ENCODE results near the gene ZNF195.
"Not testable (repeated sequence)": the region's sequence is repeated elsewhere in the genome, so short reads cannot be mapped to it uniquely, and the experiment has no call there.

ZNF195 gene

DNA sequence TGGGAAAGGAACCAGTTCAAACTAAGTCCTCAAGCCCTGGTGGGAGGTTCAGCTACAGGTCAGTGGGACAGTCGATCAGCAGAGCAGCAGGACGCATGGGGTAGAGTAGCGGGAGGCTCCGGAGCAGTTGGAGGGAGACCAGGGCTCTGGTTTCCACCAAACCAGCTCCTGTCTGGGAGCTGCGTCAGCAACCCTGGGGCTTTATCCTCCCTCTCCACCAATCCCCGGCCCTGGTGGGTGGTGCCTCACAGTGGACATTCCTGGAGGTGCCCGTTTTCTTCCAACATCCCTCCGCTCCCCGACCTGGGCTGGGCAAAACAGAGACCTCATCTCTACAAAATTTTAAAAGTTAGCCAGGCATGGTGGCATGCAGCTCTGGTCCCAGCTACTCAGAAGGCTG is 32.4 kb downstream of the ZNF195 start:
- DNase-seq = no peak

DNA sequence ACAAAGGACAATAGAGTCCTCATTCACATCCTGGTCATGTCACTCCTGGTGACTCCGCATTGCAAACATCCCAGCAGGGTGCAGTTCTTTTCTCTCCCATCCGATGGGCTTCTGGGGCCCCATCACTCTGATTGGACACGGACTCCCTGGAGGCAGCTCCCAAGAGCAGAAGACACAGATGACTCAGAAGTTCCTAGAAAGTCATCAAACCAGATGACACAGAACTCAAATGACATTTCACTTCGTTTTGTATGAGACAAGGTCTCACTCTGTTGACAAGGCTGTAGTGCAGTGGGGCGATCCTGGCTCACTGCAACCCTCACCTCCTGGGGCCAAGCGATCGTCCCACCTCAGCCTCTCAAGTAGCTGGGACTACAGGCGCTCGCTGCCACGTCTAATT is 33.2 kb downstream of the ZNF195 start:
- no peak for DNase-seq

DNA sequence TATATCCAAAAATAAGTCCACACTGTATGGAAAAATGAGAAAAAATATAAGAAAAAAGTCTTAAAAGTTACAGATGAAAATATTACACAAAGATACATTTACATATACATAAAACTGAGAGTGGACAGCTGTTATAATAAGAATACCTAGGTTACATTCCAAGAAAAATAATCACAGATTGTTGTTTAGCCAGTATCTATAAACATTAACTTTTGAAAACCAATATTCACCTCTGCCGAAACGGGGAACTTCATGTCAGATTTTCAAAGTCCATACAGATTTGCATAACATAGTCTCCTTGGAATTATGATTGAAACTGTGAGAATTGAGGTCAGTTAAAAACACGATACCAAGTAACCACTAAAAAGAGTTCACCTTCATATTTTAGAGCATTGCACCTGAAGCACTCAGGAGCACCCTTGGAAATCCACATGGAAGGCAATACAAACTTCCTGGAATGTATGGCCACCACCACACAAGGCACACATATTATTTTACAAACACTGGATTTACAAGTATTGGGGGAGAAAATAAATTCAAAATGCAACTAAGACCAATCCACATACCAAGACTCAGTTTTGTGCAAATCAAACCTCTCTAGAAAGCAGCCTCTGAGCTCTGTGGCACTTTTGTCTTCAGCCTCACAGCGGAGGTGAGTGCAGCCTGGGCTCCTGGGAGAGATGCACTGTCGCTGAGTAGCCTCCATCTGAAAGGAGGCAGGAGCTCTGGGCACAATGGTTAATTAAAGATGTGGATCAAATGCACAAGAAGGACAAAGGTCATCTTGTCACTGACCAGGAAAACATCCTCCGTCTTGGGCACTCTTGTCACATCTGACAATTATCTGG is 34.4 kb downstream of the ZNF195 start:
- no peak for DNase-seq

DNA sequence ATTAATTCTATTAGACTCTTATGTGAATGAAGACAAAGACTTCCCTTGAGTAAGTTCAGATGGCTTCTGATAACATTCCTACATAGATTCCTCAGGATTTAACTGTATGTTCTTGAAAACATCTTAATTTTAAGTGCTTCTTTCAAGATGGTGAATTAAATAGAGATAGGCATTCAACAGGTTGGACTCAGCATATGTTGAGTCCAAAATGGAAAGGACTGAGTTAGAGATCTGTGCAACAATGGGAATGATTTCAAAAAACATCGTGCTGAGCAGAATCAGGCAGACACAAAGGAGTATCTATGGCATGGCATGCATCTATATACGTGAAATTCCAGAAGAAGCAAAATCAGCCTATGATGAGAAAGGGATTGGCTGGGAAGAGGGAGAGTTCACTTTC is 36.2 kb downstream of the ZNF195 start:
- DNase-seq = no peak

DNA sequence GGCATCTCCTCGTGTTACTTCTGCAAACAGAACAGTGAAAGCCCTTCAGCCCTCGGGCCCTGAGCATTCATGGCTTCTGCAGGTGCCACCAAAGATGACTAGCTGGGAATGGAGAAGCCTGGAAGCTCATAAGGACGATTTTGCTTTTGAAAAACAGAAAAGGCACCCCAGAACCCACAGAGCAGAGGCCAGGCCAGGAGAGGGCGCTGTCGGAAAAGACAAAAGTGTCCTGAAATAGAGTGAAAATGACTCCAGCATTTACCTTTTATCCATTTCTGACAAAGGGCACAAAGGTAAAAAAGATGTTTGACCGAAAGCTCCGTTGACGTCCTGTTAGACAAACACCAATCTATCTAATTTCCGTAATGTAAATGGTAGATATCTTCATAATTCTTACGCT is 37.6 kb downstream of the ZNF195 start:
- peak in 1 of 2 experiments; percentile 14 for DNase-seq

DNA sequence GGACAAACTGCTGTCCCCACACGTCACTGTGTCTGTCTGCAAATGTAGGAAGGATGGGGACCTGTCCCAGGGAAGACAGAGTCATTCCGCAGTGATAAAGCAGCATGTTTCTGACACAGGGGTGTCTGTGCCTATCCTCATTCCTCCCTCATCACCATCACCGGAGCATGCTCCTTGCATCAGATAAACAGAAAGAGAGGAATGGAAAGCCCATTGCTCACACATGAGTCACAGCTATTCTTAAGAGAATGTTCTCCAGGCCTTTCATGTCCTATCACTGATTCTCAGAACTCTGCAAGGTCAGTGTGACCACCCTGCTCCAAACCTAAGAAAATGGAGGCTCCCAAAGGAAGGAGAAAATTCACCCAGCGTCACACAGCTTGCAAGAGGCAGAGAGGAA is 38.9 kb downstream of the ZNF195 start:
- no peak for DNase-seq

DNA sequence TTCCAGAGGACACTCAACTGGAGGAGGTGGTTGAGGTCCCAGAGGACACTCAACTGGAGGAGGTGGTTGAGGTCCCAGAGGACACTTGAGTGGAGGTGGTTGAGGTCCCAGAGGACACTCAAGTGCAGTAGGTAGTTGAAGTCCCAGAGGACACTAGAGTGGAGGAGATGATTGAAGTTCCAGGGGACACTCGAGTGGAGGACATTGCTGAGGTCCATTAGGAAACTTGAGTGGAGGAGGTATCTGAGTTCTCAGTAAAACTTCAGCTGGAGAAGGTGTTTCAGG is 39.7 kb downstream of the ZNF195 start:
- DNase-seq = no peak

DNA sequence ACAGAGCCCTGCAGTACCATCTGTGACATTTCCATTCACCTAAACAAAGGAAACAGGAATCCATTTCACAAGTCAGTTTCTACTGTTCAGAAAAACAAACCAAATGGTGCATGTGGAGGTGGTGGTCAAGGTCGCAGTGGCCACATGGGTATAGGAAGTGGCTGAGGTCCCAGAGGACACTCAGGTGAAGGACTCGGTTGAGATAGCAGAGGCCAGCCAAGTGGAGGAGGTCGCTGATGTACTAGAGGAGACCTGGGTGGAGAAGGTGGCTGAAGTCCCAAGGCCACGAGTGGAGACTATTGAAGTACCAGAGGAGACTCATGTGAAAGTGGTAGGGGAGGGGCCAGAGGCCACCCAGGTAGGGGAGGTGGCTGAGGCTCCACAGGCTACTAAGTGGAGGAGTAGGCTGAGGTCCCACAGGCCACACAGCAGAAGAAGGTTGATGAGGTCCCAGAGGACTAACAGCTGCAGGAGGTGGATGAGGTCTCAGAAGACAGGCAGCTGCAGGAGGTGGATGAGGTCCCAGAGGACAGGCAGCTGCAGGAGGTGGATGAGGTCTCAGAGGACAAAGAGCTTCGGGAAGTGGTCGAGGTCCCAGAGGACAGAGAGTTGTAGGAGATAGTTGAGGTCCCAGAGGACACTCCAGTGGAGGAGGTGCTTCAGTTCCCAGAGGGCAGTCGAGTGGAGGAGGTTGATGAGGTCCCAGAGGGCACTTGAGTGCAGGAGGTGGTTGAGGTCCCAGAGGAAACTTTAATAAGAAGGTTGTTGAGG is 40.2 kb downstream of the ZNF195 start:
- DNase-seq = no peak

DNA sequence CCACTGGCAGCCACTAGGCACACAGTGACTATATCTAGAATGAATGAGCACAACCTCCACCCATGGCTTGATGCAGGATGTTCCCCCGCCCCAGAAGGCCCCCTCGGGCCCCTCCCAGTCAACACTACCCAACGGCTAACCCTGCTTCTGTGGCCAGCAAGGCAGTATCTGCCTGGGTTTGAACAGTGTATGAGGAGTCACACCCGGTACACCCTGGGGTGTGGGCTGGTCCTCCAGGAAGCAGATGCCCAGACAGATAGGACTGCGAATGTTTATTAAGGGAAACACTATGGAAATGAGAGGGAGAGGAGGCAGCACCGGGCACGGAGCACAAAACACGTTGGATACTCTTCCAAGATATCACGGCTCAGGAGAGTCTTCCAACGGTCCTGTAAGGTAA is 42.5 kb downstream of the ZNF195 start:
- DNase-seq = not testable (repeated sequence)

DNA sequence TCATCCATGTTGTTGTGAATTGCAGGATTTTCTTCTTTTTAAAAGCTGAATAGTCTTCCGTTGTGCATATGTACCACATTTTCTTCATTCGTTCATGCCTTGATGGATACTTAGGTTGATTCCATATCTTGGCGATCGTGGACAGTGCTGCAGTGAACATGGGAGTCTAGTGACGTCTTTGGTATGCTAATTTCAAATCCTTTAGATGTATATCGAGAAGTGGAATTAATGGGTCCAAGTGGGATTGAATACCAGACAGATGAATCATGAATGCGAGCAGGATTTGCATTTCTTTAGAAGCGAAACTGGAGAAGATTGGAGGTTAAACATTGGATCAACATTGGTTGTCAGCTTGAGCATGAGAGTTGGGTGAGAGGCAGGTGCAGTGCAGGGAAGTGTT is 45.8 kb downstream of the ZNF195 start:
- not testable (repeated sequence) for DNase-seq

DNA sequence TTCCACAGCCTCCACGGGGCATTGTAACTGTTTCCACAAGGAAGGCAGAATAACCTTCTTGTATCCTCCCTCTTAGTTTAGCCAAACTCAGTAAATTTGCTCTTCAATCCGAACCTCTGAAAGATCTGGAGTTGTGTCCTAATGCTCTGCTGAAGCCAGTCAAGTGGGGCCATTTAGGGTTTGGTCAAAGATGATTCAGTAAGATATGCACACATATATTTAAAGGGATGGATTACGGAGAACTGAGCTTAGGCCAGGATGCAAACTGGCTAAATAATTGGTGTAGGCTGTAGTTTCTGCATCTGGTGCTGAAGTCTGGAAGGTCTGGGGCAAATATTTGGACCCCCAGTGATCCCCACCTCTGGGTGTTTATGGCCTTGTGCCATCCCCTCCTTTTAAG is 47.9 kb downstream of the ZNF195 start:
- DNase-seq = not testable (repeated sequence)

DNA sequence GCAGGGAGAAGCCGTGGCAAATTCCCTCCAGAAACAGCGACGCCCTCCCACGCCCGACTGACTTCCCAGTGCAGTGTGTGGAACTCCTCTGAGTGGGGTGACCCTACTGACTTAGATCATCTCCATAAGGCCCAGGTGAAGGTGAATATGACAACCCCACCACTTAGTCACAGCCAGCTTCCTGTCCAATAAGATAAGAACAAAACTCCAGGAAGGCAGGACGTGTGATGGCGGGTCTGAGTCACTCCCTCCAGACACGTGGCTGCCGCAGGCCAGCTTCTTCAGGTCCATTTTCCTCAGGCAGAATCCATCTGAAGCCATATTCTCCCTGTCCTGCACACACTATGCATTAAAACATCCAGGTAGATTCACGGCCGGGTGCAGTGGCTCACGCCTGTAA is 48.9 kb downstream of the ZNF195 start:
- not testable (repeated sequence) for DNase-seq

DNA sequence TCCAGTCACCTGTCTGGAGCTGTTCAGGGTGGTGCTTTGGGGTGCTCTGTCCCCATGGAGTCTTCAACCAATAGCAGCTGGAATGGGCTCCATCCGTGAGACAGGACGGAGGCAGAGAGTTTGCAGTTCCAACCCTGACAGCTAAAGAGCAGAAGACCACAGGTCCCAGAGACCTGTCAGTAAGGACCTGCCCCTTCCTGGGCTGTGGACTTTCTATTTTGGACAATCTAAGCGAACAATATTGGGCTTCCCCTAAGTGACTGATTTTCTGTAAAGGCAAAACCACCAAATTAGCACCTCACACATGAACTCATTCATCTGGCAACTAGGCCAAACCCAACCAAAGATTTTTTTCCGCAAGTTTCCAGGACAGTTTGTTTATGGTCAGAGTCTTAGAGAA is 50.4 kb downstream of the ZNF195 start:
- DNase-seq = not testable (repeated sequence)

DNA sequence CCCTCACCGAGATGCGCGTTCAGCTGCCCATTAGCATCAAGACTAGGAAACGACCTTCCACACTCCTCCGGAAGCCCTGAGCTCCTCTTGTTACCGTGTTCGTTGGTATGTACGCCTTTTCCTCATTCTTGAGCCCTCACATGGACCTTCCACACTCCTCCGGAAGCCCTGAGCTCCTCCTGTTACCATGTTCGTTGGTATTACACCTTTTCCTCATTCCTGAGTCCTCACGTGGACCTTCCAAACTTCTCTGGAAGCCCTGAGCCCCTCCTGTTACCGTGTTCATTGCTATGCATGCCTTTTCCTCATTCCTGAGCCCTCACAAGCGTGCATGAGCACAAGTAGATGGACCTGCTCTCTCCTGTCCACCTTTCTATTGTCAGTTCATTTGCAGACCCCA is 52.5 kb downstream of the ZNF195 start:
- DNase-seq = not testable (repeated sequence)

DNA sequence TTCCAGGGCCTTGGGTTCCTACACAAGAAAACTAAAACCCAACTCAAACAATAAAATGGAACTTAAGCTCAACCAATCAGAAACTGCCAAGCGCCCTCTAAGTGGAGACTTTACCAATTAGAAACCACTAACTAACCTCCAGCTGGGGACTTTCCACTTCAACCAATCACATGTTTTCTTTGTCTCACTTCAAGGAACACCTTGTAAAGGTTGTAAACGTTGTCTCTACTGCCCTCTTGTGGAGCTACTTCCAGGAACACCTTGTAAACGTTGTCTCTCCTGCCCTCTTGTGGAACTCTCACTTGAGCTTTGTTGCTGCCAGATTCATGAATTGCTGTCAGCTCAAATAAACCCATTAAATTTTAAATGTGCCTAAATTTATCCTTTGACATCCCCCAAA is 54.2 kb downstream of the ZNF195 start:
- not testable (repeated sequence) for DNase-seq

Data from NCI-H446 (cell line).